GM12873 (cell line): Measurements from ENCODE around the gene SNRPE.

Experiments
- CTCF ChIP-seq: IDR thresholded peaks from 2 replicates; pipeline ENCODE4 v1.5.1; 2012; ENCODE audit warnings: low read depth, mild to moderate bottlenecking, moderate library complexity, low read length, control low read depth; ENCODE audit not compliant: insufficient read depth; ENCODE audit errors: missing control alignments

SNRPE gene

GRCh38 chr1:203888807-203889251, 27.4 kb downstream of the SNRPE start:
- no peak for TF ChIP-seq CTCF

GRCh38 chr1:203891950-203892349, 30.6 kb downstream of the SNRPE start:
- TF ChIP-seq CTCF: no peak

- TF ChIP-seq CTCF: no peak
Measured at GRCh38 chr1:203898458-203899352, 37.3 kb downstream of the SNRPE start.

GRCh38 chr1:203899353-203899716, 37.9 kb downstream of the SNRPE start:
- TF ChIP-seq CTCF: no peak

- no peak for TF ChIP-seq CTCF
Measured at GRCh38 chr1:203899869-203900714, 38.7 kb downstream of the SNRPE start.

GRCh38 chr1:203901581-203901980, 40.2 kb downstream of the SNRPE start:
- no peak for TF ChIP-seq CTCF

GRCh38 chr1:203905275-203905674, 43.9 kb downstream of the SNRPE start:
- no peak for TF ChIP-seq CTCF
